ENCODE measurements around the gene CDC25B.
A peak's percentile ranks its signal among the peaks of the same experiment; 100 is the strongest.

CDC25B gene

DNA sequence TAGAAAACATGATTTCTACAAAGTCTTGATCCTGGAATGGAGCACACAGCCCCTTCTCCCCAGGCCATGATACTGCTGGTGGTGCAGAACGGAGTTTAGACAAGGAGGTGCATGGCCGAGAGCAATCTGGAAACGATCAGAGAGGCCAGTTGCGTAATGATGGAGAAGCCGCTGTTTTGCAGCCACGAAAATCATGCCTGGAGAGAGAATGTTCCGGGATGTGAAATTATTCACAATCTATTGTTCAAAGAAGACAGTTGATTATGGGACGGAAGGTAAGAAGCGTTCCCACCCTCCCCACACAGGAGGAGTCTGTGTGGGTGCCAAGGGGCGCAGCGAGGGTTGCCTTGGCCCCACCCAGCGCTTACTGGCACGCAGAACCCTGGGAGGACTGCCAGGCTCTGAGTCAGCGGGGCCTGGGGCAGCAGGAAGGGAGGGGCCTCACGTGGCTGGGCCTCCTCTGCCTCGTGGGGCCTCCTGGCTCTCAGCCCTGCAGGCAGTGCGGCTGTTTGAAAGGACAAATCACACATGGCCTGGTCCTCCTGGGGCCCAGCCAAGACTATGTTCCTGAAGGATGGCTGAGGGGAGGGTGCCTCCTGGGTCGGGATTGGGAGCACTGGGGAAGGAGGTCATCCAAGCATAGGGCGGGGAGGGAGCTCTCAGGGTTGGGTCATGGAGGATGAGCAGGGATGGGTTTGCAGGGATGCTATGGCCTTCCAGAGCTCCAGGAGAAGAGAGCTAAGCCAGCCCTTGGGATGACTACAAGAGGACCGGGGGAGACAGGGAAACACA, 15.6 kb downstream of the CDC25B start (continued):
- TF ChIP-seq KLF10 (tag by site-specific recombination; IDR thresholded peaks at IDR 0.05) = peak; percentile 81
- TF ChIP-seq KLF1 (tag by site-specific recombination; IDR thresholded peaks at IDR 0.05) = peak; percentile 99
- peak; percentile 94; the same call in 1 of the 2 replicates for TF ChIP-seq ZNF561 (tag by site-specific recombination; IDR thresholded peaks at IDR 0.05; ENCODE audit: borderline replicate concordance)
- TF ChIP-seq ZNF26 (tag by site-specific recombination; IDR thresholded peaks at IDR 0.05) = no peak
- TF ChIP-seq MYNN (tag by site-specific recombination; IDR thresholded peaks at IDR 0.05; ENCODE audit: borderline replicate concordance) = no peak
- peak; percentile 67; the same call in 1 of the 2 replicates for TF ChIP-seq ZNF324 (tag by site-specific recombination; IDR thresholded peaks at IDR 0.05)
- TF ChIP-seq ZNF791 (tag by site-specific recombination; IDR thresholded peaks at IDR 0.05) = no peak
- TF ChIP-seq OSR2 (tag by site-specific recombination; IDR thresholded peaks at IDR 0.05) = peak; percentile 61; the same call in 1 of the 2 replicates
- TF ChIP-seq TCF7L2 (IDR thresholded peaks at IDR 0.05; ENCODE audit: borderline replicate concordance, low read depth, low read length) = no peak
- TF ChIP-seq ZNF266 (tag by site-specific recombination; IDR thresholded peaks at IDR 0.05; ENCODE audit: low read depth) = no peak
- TF ChIP-seq ZNF629 (tag by site-specific recombination; IDR thresholded peaks at IDR 0.05) = peak; percentile 91
- TF ChIP-seq, protein P1, sequence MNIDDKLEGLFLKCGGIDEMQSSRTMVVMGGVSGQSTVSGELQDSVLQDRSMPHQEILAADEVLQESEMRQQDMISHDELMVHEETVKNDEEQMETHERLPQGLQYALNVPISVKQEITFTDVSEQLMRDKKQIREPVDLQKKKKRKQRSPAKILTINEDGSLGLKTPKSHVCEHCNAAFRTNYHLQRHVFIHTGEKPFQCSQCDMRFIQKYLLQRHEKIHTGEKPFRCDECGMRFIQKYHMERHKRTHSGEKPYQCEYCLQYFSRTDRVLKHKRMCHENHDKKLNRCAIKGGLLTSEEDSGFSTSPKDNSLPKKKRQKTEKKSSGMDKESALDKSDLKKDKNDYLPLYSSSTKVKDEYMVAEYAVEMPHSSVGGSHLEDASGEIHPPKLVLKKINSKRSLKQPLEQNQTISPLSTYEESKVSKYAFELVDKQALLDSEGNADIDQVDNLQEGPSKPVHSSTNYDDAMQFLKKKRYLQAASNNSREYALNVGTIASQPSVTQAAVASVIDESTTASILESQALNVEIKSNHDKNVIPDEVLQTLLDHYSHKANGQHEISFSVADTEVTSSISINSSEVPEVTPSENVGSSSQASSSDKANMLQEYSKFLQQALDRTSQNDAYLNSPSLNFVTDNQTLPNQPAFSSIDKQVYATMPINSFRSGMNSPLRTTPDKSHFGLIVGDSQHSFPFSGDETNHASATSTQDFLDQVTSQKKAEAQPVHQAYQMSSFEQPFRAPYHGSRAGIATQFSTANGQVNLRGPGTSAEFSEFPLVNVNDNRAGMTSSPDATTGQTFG (tag by site-specific recombination; IDR thresholded peaks at IDR 0.05; ENCODE audit: borderline replicate concordance) = no peak
- TF ChIP-seq OVOL3 (tag by site-specific recombination; IDR thresholded peaks at IDR 0.05) = no peak
- no peak for TF ChIP-seq HOXC10 (CRISPR knock-in tag; IDR thresholded peaks at IDR 0.05)
- TF ChIP-seq, protein P2, sequence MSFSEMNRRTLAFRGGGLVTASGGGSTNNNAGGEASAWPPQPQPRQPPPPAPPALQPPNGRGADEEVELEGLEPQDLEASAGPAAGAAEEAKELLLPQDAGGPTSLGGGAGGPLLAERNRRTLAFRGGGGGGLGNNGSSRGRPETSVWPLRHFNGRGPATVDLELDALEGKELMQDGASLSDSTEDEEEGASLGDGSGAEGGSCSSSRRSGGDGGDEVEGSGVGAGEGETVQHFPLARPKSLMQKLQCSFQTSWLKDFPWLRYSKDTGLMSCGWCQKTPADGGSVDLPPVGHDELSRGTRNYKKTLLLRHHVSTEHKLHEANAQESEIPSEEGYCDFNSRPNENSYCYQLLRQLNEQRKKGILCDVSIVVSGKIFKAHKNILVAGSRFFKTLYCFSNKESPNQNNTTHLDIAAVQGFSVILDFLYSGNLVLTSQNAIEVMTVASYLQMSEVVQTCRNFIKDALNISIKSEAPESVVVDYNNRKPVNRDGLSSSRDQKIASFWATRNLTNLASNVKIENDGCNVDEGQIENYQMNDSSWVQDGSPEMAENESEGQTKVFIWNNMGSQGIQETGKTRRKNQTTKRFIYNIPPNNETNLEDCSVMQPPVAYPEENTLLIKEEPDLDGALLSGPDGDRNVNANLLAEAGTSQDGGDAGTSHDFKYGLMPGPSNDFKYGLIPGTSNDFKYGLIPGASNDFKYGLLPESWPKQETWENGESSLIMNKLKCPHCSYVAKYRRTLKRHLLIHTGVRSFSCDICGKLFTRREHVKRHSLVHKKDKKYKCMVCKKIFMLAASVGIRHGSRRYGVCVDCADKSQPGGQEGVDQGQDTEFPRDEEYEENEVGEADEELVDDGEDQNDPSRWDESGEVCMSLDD (tag by site-specific recombination; IDR thresholded peaks at IDR 0.05) = peak; percentile 97
- no peak for TF ChIP-seq ZNF426 (tag by site-specific recombination; IDR thresholded peaks at IDR 0.05)
- peak; percentile 20 for TF ChIP-seq ZNF529 (tag by site-specific recombination; IDR thresholded peaks at IDR 0.05; ENCODE audit: insufficient replicate concordance)
- TF ChIP-seq ZNF768 (tag by site-specific recombination; IDR thresholded peaks at IDR 0.05) = peak; percentile 52; the same call in 1 of the 2 replicates
- TF ChIP-seq ZNF146 (tag by site-specific recombination; IDR thresholded peaks at IDR 0.05) = no peak
- no peak for TF ChIP-seq ZNF157 (tag by site-specific recombination; IDR thresholded peaks at IDR 0.05)
- peak; percentile 97 for TF ChIP-seq ZIC2 (tag by site-specific recombination; IDR thresholded peaks at IDR 0.05)
- TF ChIP-seq ZNF571 (tag by site-specific recombination; IDR thresholded peaks at IDR 0.05) = no peak
- TF ChIP-seq ZNF530 (tag by site-specific recombination; IDR thresholded peaks at IDR 0.05; ENCODE audit: low read depth) = no peak
- TF ChIP-seq ZBTB8A (tag by site-specific recombination; IDR thresholded peaks at IDR 0.05) = peak; percentile 97
- TF ChIP-seq, protein P3, sequence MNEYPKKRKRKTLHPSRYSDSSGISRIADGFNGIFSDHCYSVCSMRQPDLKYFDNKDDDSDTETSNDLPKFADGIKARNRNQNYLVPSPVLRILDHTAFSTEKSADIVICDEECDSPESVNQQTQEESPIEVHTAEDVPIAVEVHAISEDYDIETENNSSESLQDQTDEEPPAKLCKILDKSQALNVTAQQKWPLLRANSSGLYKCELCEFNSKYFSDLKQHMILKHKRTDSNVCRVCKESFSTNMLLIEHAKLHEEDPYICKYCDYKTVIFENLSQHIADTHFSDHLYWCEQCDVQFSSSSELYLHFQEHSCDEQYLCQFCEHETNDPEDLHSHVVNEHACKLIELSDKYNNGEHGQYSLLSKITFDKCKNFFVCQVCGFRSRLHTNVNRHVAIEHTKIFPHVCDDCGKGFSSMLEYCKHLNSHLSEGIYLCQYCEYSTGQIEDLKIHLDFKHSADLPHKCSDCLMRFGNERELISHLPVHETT (tag by site-specific recombination; IDR thresholded peaks at IDR 0.05) = peak; percentile 81
- TF ChIP-seq ZNF214 (tag by site-specific recombination; IDR thresholded peaks at IDR 0.05; ENCODE audit: borderline replicate concordance) = no peak
- TF ChIP-seq KLF17 (tag by site-specific recombination; IDR thresholded peaks at IDR 0.05) = peak; percentile 99
- TF ChIP-seq ZNF394 (tag by site-specific recombination; IDR thresholded peaks at IDR 0.05; ENCODE audit: borderline replicate concordance) = peak; percentile 84; the same call in 1 of the 2 replicates
- TF ChIP-seq ZNF18 (tag by site-specific recombination; IDR thresholded peaks at IDR 0.05) = peak; percentile 74; the same call in 1 of the 2 replicates

Measured in HEK293 (cell line).